Mesodermal cell (in vitro differentiated cells): ENCODE data around the gene DAGLB. TPM values are rescaled to one million over a fixed set of nuclear protein-coding genes. Genes with fewer than 3 reads are reported as not detected.
A peak's percentile ranks its signal among the peaks of the same experiment; 100 is the strongest.

Experiments
- H3K27ac ChIP-seq: 2 replicates; pipeline ENCODE4 v1.7.0; 2013; ENCODE audit warnings: mild to moderate bottlenecking, low read depth, low read length, moderate library complexity; ENCODE audit not compliant: severe bottlenecking
- H3K36me3 ChIP-seq: 2 replicates; pipeline ENCODE4 v1.7.1; 2013; ENCODE audit warnings: mild to moderate bottlenecking, low read length, moderate library complexity; ENCODE audit not compliant: control insufficient read depth, insufficient read depth
- H3K4me1 ChIP-seq: one replicate; pipeline ENCODE4 v1.7.1; 2013; ENCODE audit warnings: mild to moderate bottlenecking, low read length; ENCODE audit not compliant: insufficient read depth, control insufficient read depth, poor library complexity, severe bottlenecking
- H3K4me3 ChIP-seq: 2 replicates; pipeline ENCODE4 v1.7.0; 2013; ENCODE audit warnings: low read length, control low read depth, mild to moderate bottlenecking; ENCODE audit not compliant: insufficient read depth, poor library complexity, severe bottlenecking; ENCODE audit errors: extremely low read depth
- H3K9me3 ChIP-seq: 2 replicates; pipeline ENCODE4 v1.7.1; 2013; ENCODE audit warnings: mild to moderate bottlenecking, low read length, moderate library complexity; ENCODE audit not compliant: control insufficient read depth
- WGBS, 2 experiments: methylation state at CpG; one replicate each; pipeline ENCODE4 v1.1.5; 2013; ENCODE audit warnings: missing lambda C conversion rate in 2 of 2; ENCODE audit not compliant: insufficient coverage in 2 of 2; 5-methylcytosine and 5-hydroxymethylcytosine counted together
- polyA plus RNA-seq, 2 experiments: library from polyadenylated mRNA; stranded (reverse); fragments of 50-300 nt; gene quantifications; one replicate each; pipeline ENCODE4 v1.2.3, GENCODE V29; 2013

The DAGLB gene, protein sequence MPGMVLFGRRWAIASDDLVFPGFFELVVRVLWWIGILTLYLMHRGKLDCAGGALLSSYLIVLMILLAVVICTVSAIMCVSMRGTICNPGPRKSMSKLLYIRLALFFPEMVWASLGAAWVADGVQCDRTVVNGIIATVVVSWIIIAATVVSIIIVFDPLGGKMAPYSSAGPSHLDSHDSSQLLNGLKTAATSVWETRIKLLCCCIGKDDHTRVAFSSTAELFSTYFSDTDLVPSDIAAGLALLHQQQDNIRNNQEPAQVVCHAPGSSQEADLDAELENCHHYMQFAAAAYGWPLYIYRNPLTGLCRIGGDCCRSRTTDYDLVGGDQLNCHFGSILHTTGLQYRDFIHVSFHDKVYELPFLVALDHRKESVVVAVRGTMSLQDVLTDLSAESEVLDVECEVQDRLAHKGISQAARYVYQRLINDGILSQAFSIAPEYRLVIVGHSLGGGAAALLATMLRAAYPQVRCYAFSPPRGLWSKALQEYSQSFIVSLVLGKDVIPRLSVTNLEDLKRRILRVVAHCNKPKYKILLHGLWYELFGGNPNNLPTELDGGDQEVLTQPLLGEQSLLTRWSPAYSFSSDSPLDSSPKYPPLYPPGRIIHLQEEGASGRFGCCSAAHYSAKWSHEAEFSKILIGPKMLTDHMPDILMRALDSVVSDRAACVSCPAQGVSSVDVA
- polyA plus RNA-seq (2013, experiment 1 of 2), result 14.7 TPM
- polyA plus RNA-seq (2013, experiment 2 of 2), result 13.1 TPM

DNA sequence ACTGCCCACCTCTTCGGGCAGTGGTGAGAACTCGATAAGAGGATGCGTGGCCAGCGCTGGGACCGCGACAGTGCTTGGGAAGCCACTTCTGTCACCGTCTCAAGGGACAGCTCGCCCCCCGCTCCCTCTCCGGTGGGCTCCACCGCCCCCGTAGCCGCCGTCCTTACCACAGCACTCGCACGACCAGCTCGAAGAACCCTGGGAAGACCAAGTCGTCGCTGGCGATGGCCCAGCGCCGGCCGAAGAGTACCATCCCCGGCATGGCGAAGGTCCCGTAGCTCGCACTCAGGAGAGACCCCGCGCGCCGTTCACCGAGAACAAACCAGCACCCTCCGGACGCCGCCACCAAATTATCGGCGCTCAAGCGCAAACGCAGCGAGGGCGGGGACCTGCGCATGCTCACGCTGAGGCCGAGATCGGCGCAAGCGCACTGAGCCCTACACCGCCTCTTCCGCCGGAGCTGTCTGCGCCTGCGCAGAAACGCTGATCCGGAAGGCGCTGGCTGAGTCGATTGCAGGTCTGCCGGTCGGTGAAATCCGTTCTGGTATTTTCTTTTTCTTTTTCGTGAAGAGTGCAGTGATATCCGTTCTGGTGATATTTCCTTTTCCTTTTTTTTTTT lies at the start of gene DAGLB:
DAGLB (minus strand) TSS at position 374 of the 619 bp plus-strand sequence; CDS start at position 262, 112 bp downstream.
- peak within 1 kb of the TSS; percentile 93 for H3K4me3 ChIP-seq
- no peaks in the 10 kb centered on the region for H3K9me3 ChIP-seq
- WGBS, 2 experiments, result 0% methylated on average over 45 to 54 of the region's 61 CpGs
- peak within 1 kb of the TSS; percentile 82 for H3K27ac ChIP-seq
- H3K36me3 ChIP-seq, result peaks cover 36% of the 10 kb centered on the region
- H3K4me1 ChIP-seq, result peaks cover 17% of the 10 kb centered on the region

DNA sequence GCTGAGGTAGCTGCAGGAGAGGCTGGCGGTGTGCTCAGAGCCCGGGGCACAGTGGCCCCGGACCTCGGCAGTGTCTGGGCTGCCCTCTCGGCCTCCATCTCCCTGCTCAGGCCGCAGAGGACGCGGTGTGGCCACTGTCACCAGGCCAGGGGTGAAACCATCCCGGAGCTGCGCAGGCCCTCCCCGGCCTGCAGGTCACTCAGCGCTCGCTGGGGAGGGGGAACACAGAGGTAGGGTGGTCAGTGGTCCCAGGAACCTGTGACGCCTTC lies 49.8 kb upstream of the DAGLB start:
- 92 to 98% methylated on average over 7 to 11 of the region's 14 CpGs for WGBS, 2 experiments
- Histone ChIP-seq H3K27ac (no peak overlapping the region), H3K4me3 (no peak overlapping the region), H3K4me1 (peaks cover 2% of the 10 kb centered on the region), H3K36me3 (no peaks in the 10 kb centered on the region), H3K9me3 (no peaks in the 10 kb centered on the region)

DNA sequence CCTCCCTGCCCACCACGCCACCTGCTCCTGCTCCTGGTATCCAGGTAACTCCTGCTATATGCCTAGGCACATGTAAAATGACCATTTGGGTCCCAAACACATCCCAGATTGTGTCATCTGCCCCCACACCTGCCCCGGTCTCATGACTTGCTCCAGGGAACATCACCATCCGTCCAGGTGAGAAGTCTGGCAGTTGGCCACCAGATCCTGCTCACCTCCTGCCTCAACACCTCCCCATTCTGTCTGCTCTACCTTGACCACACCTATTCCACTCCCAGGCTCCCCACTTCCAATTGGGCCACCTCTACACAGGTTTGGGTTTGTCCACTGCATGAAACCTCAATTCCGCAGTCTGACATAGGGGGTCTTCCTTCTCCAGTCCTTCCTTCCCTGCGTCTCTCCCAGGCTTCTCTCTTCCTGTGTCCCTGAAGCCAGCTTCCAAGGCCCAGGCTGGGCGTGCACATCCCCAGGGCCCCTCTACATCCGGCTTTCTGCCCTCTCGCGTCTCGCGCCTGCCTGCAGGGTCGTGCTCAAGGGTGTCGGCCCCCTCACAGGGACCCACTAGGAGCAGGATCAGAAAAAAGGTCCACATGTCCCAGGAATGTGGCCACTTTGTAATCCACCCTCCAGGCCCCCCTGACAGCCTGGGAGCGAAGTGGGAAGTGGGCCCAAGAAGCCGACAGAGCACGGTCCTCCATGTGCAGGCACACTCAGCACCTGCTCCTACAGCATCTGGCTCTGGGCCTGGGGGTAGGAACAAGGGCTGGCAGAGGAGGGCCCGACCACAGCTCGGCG lies 49.3 kb upstream of the DAGLB start:
- Histone ChIP-seq H3K36me3 (no peaks in the 10 kb centered on the region), H3K4me3 (no peak overlapping the region), H3K4me1 (peaks cover 2% of the 10 kb centered on the region), H3K27ac (no peak overlapping the region), H3K9me3 (no peaks in the 10 kb centered on the region)
- WGBS, 2 experiments, result 95 to 96% methylated on average over 13 to 19 of the region's 19 CpGs

DNA sequence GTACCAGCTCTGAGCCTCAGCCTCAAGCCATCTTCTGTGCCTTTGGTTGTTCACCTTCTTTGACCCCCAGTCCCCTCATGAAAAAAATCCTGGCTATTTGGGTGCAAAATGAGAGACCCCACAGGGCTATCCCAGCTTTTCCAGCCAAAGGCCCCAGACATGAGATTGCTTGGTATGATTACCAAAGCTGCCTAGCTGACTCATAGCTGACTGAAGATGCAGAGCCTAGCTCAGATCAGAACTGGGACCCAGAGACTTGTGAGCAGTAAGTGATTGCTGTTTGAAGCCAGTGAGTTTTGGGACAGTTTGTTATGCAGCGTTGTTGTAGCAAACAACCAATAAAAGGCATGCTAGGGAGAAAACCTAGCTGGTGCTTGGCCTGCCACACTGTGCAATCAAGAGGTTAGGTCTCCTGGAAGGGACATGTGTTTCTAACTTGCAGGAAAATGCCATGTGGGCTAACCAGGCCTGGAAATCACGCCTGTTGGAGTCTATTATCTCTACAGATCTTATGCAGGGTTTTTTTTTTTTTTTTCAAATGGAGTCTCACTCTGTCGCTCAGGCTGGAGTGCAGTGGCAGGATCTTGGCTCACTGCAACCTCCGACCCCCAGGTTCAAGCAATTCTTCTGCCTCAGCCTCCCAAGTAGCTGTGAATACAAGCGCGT lies 48.0 kb upstream of the DAGLB start:
- H3K4me1 ChIP-seq, result peaks cover 2% of the 10 kb centered on the region
- WGBS, 2 experiments, result 93 to 98% methylated on average over 3 to 5 of the region's 6 CpGs
- no peaks in the 10 kb centered on the region for H3K9me3 ChIP-seq
- H3K4me3 ChIP-seq, result no peak overlapping the region
- H3K27ac ChIP-seq, result peak overlapping the region; percentile 72
- H3K36me3 ChIP-seq, result no peaks in the 10 kb centered on the region

DNA sequence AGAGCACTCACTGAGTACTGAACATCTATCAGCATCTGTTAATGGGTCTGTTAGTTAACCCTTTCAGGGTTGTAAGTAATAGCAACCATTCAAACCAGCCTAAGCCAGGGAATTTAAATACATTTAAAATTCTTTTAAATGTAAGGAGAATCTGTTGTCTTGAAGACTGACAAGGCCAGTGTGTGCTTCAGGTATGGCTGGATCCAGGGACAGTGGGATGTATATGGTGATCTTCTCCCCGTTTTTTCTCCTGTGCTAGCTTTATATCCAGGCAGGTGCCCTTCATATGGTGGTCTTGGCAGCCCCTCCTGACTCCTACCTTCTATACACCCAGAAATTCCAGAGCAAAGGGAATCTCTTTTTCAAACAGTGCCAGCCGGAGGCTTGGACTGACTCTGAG lies 46.6 kb upstream of the DAGLB start:
- H3K4me1 ChIP-seq, result no peaks in the 10 kb centered on the region
- no CpG with 5 or more reads among the region's 2 CpGs for WGBS, 2 experiments
- H3K4me3 ChIP-seq, result no peak overlapping the region
- H3K36me3 ChIP-seq, result no peaks in the 10 kb centered on the region
- H3K9me3 ChIP-seq, result no peaks in the 10 kb centered on the region
- no peak overlapping the region for H3K27ac ChIP-seq

DNA sequence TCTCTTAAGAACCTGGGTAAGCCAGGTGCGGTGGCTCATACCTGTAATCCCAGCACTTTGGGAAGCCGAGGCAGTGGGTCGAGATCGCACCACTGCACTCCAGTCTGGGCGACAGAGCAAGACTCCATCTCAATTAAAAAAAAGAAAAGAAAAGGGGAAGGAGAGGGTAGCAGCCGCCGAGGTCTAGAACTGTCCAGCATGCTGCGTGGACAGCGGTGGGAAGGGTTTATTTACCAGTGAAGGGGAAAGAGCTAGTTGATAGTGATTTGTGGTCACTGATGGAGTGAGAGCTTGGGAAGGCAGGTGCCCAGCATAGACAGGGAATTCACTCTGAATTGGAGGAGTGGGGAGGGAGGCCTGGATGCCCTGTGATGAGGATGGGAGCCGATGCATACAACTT lies 43.4 kb upstream of the DAGLB start:
- H3K4me1 ChIP-seq, result no peaks in the 10 kb centered on the region
- WGBS, 2 experiments, result 89 to 93% methylated on average over 9 of the region's 10 CpGs
- H3K36me3 ChIP-seq, result no peaks in the 10 kb centered on the region
- H3K27ac ChIP-seq, result no peak overlapping the region
- no peaks in the 10 kb centered on the region for H3K9me3 ChIP-seq
- no peak overlapping the region for H3K4me3 ChIP-seq

DNA sequence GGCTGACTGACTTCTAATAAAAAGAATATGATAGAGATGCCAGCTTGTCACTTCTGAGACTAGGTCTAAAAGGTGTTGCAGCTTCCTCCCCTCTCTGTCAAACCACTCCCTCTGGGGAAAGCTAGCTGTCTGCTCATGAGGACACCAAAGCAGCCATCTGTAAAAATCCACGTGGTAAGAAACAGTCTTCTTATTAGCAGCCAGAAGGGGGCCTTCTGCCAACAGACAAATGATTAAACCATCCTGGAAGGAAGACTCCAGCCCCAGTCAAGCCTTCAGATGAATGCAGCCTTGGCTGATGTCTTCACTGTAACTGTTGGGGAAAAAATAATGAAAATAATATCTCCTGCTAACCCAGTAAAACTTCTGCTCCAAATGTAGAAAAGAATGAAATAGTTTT lies 41.9 kb upstream of the DAGLB start:
- Histone ChIP-seq H3K4me1 (no peaks in the 10 kb centered on the region), H3K36me3 (no peaks in the 10 kb centered on the region), H3K27ac (no peak overlapping the region), H3K9me3 (no peaks in the 10 kb centered on the region), H3K4me3 (no peak overlapping the region)
- WGBS, 2 experiments, result 0% methylated on average over 1 of the region's 1 CpG

DNA sequence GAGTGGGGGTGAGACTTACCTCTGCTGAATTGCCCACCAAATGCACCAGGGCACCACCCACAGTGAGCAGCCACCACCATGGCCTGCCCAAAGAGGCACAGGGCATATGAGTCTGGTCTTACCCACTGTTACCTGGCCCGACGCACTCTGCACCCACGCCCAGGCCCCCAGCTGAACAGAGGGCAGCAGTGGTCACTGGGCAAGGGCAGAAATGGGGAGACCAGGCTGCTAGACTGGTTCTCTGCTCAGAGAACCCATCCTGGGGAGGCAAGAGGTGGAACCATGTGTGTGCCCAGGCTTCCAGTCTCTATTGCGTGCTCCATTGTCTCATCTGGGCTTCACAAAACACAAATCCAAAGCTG lies 39.4 kb upstream of the DAGLB start:
- H3K27ac ChIP-seq, result no peak overlapping the region
- no peak overlapping the region for H3K4me3 ChIP-seq
- H3K36me3 ChIP-seq, result peaks cover 6% of the 10 kb centered on the region
- WGBS, 2 experiments, result 94 to 97% methylated on average over 4 of the region's 4 CpGs
- no peaks in the 10 kb centered on the region for H3K4me1 ChIP-seq
- H3K9me3 ChIP-seq, result no peaks in the 10 kb centered on the region

DNA sequence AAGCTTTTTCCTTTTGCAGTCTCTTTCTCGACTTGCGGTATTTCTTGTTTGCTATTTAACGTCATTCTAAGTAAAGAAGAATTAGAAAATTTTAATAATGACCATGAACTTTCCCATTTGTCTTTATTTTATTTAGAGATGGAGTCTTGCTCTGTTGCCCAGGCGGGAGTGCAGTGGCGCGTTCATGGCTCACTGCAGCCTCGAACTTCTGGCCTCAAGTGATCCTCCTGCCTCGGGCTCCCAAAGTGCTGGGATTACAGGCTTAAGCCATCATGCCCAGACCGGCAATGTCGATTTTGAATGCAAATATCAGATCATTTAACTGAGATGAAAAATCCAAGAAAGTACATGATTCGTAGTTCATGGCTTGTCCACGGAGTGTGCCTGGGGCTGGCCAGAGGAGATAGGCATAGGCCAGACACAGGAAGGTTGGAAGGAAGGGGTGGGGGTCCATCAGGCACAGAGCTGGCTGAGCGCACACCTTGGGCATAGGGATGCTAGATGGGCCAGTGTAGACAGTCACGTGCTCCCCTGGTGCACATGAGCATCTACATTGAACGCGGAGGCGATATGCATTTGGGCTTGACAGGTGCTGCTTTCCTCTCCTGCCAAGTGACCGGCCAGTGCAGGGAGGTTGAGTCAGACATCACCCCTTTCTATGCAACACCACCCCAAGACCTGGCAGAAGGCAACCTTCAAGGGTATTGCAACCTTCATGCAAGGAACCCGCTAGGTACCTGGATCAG lies 38.9 kb upstream of the DAGLB start:
- H3K27ac ChIP-seq, result no peak overlapping the region
- no peaks in the 10 kb centered on the region for H3K9me3 ChIP-seq
- 90 to 92% methylated on average over 13 to 15 of the region's 19 CpGs for WGBS, 2 experiments
- H3K36me3 ChIP-seq, result peaks cover 10% of the 10 kb centered on the region
- H3K4me3 ChIP-seq, result no peak overlapping the region
- no peaks in the 10 kb centered on the region for H3K4me1 ChIP-seq

DNA sequence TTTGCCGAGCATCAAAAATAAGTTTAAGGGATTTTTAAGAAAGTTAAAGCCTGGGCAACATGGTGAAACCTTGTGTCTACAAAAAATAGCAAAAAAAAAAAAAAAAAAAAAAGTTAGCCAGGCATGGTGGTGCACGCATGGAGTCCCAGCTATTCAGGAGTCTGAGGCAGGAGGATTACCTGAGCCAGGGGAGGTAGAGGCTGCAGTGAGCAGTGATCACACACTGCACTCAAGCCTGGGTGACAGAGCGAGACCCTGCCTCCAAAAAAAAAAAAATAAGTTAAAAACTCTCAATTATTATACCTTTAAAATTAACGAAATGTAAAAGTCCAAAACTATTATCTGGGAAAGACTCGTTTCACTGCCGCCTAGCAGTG lies 35.0 kb upstream of the DAGLB start:
- 43 to 52% methylated on average over 5 of the region's 6 CpGs for WGBS, 2 experiments
- Histone ChIP-seq H3K4me3 (peak overlapping the region; percentile 94), H3K27ac (peak overlapping the region; percentile 95), H3K4me1 (peaks cover 11% of the 10 kb centered on the region), H3K36me3 (peaks cover 46% of the 10 kb centered on the region), H3K9me3 (no peaks in the 10 kb centered on the region)
